Activated effector memory CD4-positive, alpha-beta T cell treated with anti-CD3 and anti-CD28 coated beads, Interleukin-2, amount 50 U/mL, for 16 hours (primary cell): ENCODE results near the gene TGFBR3L.

Source experiments
- DNase-seq: peaks from one replicate; pipeline ENCODE4 v3.0.0-alpha.2; 2020

Gene TGFBR3L

DNA sequence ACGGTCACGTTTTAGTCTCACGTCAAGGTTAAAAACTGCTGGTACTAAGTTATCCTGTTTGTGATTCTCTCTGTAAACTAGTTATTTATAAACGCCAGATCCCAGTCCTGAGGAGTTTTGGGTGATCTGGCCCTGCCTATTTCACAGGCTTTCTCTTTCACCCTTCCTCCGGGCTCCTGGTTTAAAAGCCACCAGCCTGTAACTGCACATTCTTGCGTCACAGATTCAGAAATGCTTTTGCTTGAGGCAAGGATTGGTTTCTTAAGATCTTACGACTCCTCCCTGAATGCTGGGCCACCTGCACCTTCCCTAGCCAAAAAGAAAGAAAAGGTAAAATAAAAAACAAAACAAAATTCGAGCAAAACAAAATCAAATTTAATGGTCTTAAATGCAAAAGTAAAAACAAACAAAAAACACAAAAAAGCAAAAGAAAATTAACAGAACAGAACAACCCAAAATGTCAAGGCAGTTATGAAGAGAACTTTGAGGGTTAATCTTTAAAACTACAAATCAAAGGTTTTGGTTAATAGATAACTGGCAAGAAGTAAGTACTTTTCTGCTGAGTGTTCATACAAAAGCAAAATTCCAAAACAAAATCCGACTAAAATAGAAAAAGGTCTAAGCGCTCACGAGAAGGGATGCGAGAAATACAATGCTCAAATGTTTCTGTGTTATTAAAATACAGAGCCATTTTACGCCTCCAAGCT, 47.4 kb downstream of the TGFBR3L start:
- DNase-seq: no peak

DNA sequence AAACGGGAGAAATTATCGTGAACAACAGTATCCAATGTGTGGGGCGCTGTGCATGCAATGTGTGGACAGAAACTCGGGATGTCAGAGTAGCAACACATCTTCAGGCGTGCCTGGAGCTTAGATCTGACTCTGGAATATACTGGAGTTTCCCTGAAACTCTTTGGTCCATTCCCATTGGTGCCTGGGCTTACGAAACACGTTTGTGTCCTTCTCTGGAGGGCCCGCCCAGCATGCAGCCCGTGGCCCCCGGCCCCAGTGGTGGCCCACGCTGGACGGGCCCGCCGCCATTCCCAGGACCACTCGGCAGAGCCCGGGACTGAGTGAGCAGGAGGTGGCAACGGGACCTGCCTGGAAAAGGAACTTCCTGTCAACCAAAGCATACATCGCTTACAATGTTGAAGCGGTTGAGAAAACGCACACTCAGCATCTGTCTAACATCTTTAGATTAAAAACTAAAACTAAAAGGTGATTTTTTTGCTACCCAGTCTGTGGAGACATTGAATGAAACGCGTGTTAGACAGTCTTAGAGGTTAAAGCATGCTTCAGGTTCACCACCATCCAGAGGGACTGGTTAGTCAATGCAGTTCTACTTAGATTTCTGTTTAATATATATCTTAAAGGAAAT, 48.1 kb downstream of the TGFBR3L start:
- DNase-seq: no peak

- no peak for DNase-seq
Measured at GRCh38 chr19:7963566-7963965, 48.9 kb downstream of the TGFBR3L start.

GRCh38 chr19:7965259-7965841, 50.7 kb downstream of the TGFBR3L start:
- DNase-seq: no peak

- DNase-seq: no peak
Measured at GRCh38 chr19:7965921-7966665, 51.5 kb downstream of the TGFBR3L start.

- DNase-seq: no peak
Measured at GRCh38 chr19:7968008-7968795, 53.6 kb downstream of the TGFBR3L start.
